ES-I3 (cell line): ENCODE results near the gene UBAC2.

Experiments used
- H3K36me3 ChIP-seq: 2 replicates; pipeline ENCODE4 v1.6.1; 2013; ENCODE audit warnings: mild to moderate bottlenecking, low read length, control low read depth, moderate library complexity; ENCODE audit not compliant: insufficient read depth
- H3K4me1 ChIP-seq: 2 replicates; pipeline ENCODE4 v1.6.1; 2013; ENCODE audit warnings: mild to moderate bottlenecking, control low read depth, low read length; ENCODE audit not compliant: insufficient read depth
- H3K9ac ChIP-seq: 2 replicates; pipeline ENCODE4 v1.6.1; 2013; ENCODE audit warnings: low read depth, mild to moderate bottlenecking, low read length, moderate library complexity
- H3K9me3 ChIP-seq: 2 replicates; pipeline ENCODE4 v1.6.1; 2013; ENCODE audit warnings: mild to moderate bottlenecking, low read length, moderate library complexity; ENCODE audit not compliant: control insufficient read depth, insufficient read depth

UBAC2 gene

GRCh38 chr13:99346335-99347042 is 145.8 kb downstream of the UBAC2 start:
- no peaks in the 10 kb centered on the region for H3K4me1 ChIP-seq
- no peak overlapping the region for H3K9ac ChIP-seq
- peaks cover 6% of the 10 kb centered on the region for H3K36me3 ChIP-seq
- no peaks in the 10 kb centered on the region for H3K9me3 ChIP-seq

- Histone ChIP-seq H3K9ac (no peak overlapping the region), H3K4me1 (no peaks in the 10 kb centered on the region), H3K36me3 (no peaks in the 10 kb centered on the region; the same call in 1 of the 2 replicates), H3K9me3 (no peaks in the 10 kb centered on the region)
These were observed 146.8 kb downstream of the UBAC2 start for GRCh38 chr13:99347335-99347878.

DNA sequence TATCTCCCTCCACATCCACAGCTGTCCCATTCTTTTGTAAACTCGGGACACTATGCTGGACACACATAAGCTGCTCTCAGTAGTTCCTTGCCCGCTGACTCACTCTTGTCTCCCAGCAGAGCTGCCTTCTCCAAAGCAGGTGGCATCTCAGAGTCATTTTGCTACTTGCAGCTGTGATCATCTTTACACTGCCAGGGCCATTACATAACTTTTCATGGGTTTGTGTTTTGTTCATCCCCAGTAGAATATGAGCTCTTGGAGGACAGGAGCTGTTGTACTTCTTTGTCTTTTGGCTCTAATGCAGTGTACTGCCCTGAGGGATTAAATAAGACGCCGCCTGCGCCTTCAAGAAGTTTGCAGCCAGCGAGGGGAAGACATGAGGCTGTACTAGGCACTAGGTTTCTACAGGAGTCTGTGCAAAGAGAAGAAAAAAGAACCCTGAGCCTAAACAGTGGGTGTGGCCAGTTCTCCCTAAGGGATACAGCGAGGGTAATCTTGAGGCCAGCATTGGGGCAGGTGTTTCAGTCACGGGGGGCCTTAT is 147.3 kb downstream of the UBAC2 start:
- Histone ChIP-seq H3K9ac (no peak overlapping the region), H3K4me1 (no peaks in the 10 kb centered on the region), H3K36me3 (no peaks in the 10 kb centered on the region; the same call in 1 of the 2 replicates), H3K9me3 (no peaks in the 10 kb centered on the region)

DNA sequence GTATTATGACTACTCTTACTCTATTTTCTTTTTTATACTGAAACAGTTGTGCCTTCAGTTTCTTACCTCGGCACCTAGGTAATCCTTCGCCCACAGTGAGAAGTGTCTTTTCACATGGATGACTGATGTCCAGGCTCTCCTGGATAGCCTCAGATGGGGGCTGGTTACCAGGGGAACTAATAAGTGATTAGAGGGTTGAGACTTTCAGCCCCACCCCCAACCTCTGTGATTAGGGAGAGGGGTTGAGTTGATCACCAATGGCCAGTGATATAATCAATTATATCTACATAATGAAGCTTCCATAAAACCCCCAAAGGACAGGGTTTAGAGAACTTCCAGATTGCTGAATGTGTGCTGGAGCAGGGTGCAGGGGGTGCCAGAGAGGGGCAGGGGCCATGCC is 149.5 kb downstream of the UBAC2 start:
- no peak overlapping the region for H3K9ac ChIP-seq
- H3K36me3 ChIP-seq = no peaks in the 10 kb centered on the region; the same call in 1 of the 2 replicates
- H3K4me1 ChIP-seq = no peaks in the 10 kb centered on the region
- no peaks in the 10 kb centered on the region for H3K9me3 ChIP-seq

GRCh38 chr13:99351772-99352171 is 151.1 kb downstream of the UBAC2 start:
- Histone ChIP-seq H3K9ac (no peak overlapping the region), H3K9me3 (no peaks in the 10 kb centered on the region), H3K4me1 (no peaks in the 10 kb centered on the region), H3K36me3 (no peaks in the 10 kb centered on the region; the same call in 1 of the 2 replicates)

GRCh38 chr13:99352351-99353245 is 151.9 kb downstream of the UBAC2 start:
- Histone ChIP-seq H3K36me3 (no peaks in the 10 kb centered on the region), H3K9me3 (no peaks in the 10 kb centered on the region), H3K9ac (no peak overlapping the region), H3K4me1 (no peaks in the 10 kb centered on the region)

DNA sequence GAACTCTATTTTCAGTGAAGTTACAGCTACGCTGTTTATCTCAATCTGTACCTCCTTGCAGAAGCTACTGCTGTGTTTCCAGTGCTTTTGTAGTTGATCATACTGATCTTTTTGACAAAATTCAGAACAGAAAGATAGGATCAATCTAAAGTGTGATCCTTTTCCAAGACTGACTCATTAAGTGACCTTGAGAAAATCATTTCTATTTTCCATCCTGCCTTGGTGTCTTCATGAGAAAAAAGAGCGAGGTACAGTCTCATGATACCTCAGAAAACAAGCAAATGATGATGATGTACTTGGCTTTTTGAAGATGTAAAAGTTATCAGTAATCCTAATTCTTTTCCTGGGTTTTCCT is 152.6 kb downstream of the UBAC2 start:
- Histone ChIP-seq H3K4me1 (no peaks in the 10 kb centered on the region), H3K36me3 (no peaks in the 10 kb centered on the region), H3K9me3 (no peaks in the 10 kb centered on the region), H3K9ac (no peak overlapping the region)

- Histone ChIP-seq H3K4me1 (no peaks in the 10 kb centered on the region), H3K9ac (no peak overlapping the region), H3K9me3 (no peaks in the 10 kb centered on the region), H3K36me3 (no peaks in the 10 kb centered on the region)
These were observed 153.2 kb downstream of the UBAC2 start for GRCh38 chr13:99353836-99354235.

GRCh38 chr13:99354371-99354951 is 153.8 kb downstream of the UBAC2 start:
- no peaks in the 10 kb centered on the region for H3K4me1 ChIP-seq
- no peaks in the 10 kb centered on the region for H3K9me3 ChIP-seq
- H3K36me3 ChIP-seq = no peaks in the 10 kb centered on the region
- no peak overlapping the region for H3K9ac ChIP-seq

GRCh38 chr13:99355267-99356011 is 154.8 kb downstream of the UBAC2 start:
- Histone ChIP-seq H3K4me1 (no peaks in the 10 kb centered on the region), H3K9me3 (no peaks in the 10 kb centered on the region), H3K36me3 (no peaks in the 10 kb centered on the region), H3K9ac (no peak overlapping the region)

GRCh38 chr13:99356012-99356261 is 155.3 kb downstream of the UBAC2 start:
- Histone ChIP-seq H3K9me3 (no peaks in the 10 kb centered on the region), H3K36me3 (no peaks in the 10 kb centered on the region), H3K9ac (no peak overlapping the region), H3K4me1 (no peaks in the 10 kb centered on the region)

- no peaks in the 10 kb centered on the region for H3K9me3 ChIP-seq
- H3K9ac ChIP-seq = no peak overlapping the region
- H3K4me1 ChIP-seq = no peaks in the 10 kb centered on the region
- H3K36me3 ChIP-seq = no peaks in the 10 kb centered on the region
These were observed 155.8 kb downstream of the UBAC2 start for GRCh38 chr13:99356262-99357091.

GRCh38 chr13:99357131-99357596 is 156.5 kb downstream of the UBAC2 start:
- H3K9ac ChIP-seq = no peak overlapping the region
- H3K36me3 ChIP-seq = no peaks in the 10 kb centered on the region

More at GRCh38 chr13:99357131-99357596, 156.5 kb downstream of the UBAC2 start:
- Histone ChIP-seq H3K4me1 (no peaks in the 10 kb centered on the region), H3K9me3 (no peaks in the 10 kb centered on the region)
